C4-2B (cell line): ENCODE measurements around the gene MAP6D1.

Source experiments
- ZFX ChIP-seq: fragments of 450-650 bp; IDR thresholded peaks from 2 replicates; pipeline ENCODE4 v1.6.1; 2017
- TF ChIP-seq, protein P1 (sequence below): fragments of 450-650 bp; conservative IDR thresholded peaks from 2 replicates; pipeline ENCODE4 v1.5.1; 2017; ENCODE audit warnings: mild to moderate bottlenecking

DNA sequence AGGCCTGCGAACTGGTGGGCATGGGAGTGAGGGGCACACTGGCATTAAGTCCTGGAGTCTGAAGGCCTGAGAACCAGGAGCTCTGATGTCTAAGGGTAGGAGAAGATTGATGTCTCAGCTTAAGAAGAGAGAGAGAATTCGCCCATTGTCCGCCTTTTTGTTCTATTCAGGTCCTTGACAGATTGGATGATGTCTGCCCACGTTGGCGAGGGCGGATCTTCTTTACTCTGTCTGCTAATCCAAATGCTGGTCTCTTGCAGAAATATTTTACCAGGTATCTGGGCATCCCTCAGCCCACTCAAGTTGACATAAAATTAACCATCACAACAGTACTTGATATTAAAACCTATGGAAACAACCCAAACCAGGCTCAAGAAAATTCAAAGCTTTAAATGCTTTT is 44.1 kb downstream of the MAP6D1 start:
- TF ChIP-seq, protein P1, sequence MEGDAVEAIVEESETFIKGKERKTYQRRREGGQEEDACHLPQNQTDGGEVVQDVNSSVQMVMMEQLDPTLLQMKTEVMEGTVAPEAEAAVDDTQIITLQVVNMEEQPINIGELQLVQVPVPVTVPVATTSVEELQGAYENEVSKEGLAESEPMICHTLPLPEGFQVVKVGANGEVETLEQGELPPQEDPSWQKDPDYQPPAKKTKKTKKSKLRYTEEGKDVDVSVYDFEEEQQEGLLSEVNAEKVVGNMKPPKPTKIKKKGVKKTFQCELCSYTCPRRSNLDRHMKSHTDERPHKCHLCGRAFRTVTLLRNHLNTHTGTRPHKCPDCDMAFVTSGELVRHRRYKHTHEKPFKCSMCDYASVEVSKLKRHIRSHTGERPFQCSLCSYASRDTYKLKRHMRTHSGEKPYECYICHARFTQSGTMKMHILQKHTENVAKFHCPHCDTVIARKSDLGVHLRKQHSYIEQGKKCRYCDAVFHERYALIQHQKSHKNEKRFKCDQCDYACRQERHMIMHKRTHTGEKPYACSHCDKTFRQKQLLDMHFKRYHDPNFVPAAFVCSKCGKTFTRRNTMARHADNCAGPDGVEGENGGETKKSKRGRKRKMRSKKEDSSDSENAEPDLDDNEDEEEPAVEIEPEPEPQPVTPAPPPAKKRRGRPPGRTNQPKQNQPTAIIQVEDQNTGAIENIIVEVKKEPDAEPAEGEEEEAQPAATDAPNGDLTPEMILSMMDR: no peak
- TF ChIP-seq ZFX: no peak
